DND-41 (cell line): Measurements from ENCODE around the gene SMIM10L1.

Experiments used
- ATAC-seq: fragments of 200-7000 bp; cut with Tn5 transposase; 3 replicates; pipeline ENCODE4 v1.9.1; 2021; ENCODE audit warnings: low read depth; ENCODE audit not compliant: insufficient read depth
- DNase-seq: peaks from one replicate; pipeline ENCODE4 v3.0.0-alpha.2; 2020
- H2AFZ ChIP-seq: 2 replicates; pipeline ENCODE4 v1.6.0; 2012; ENCODE audit warnings: low read depth, low read length
- H3K27ac ChIP-seq: 2 replicates; pipeline ENCODE4 v1.5.1; 2012; ENCODE audit warnings: low read length, inconsistent platforms
- H3K27me3 ChIP-seq: fragments of 200-600 bp; sonication (generic); 2 replicates; pipeline ENCODE4 v1.6.0; 2012; ENCODE audit warnings: low read length, mild to moderate bottlenecking, inconsistent platforms; ENCODE audit not compliant: insufficient read depth, poor library complexity
- H3K36me3 ChIP-seq: 2 replicates; pipeline ENCODE4 v1.5.1; 2012; ENCODE audit warnings: low read length, inconsistent platforms; ENCODE audit not compliant: insufficient read depth
- H3K4me1 ChIP-seq: 2 replicates; pipeline ENCODE4 v1.5.1; 2012; ENCODE audit warnings: mild to moderate bottlenecking, low read length; ENCODE audit not compliant: insufficient read depth
- H3K4me2 ChIP-seq: 2 replicates; pipeline ENCODE4 v1.6.0; 2012; ENCODE audit warnings: mild to moderate bottlenecking, moderate library complexity, low read length, inconsistent platforms; ENCODE audit not compliant: insufficient read depth
- H3K4me3 ChIP-seq, 2 experiments: fragments of 200-600 bp in 1 of 2; shearing (Covaris generic) in 1 of 2; 2 replicates each; pipeline ENCODE4 v1.5.1; 2012 to 2016; ENCODE audit warnings: inconsistent platforms in 2 of 2, low read length in 2 of 2, mild to moderate bottlenecking in 2 of 2, low read depth in 1 of 2, moderate library complexity in 1 of 2
- H3K79me2 ChIP-seq: 2 replicates; pipeline ENCODE4 v1.6.0; 2012; ENCODE audit warnings: low read length, inconsistent platforms; ENCODE audit not compliant: insufficient read depth
- H3K9ac ChIP-seq: 2 replicates; pipeline ENCODE4 v1.6.0; 2012; ENCODE audit warnings: low read depth, mild to moderate bottlenecking, inconsistent platforms, low read length, moderate library complexity
- H3K9me3 ChIP-seq: 2 replicates; pipeline ENCODE4 v1.5.1; 2012; ENCODE audit warnings: low read length, moderate library complexity, mild to moderate bottlenecking, inconsistent platforms; ENCODE audit not compliant: insufficient read depth, severe bottlenecking
- H4K20me1 ChIP-seq: 2 replicates; pipeline ENCODE4 v1.6.0; 2012; ENCODE audit warnings: low read length; ENCODE audit not compliant: insufficient read depth
- EZH2 ChIP-seq: IDR thresholded peaks from 3 replicates; pipeline ENCODE4 v1.6.1; 2012; ENCODE audit warnings: borderline replicate concordance, low read depth, mild to moderate bottlenecking, moderate library complexity, low read length, inconsistent platforms; ENCODE audit not compliant: severe bottlenecking
- TF ChIP-seq, protein P1 (sequence below): IDR thresholded peaks from 2 replicates; pipeline ENCODE4 v1.5.1; 2012; ENCODE audit warnings: borderline replicate concordance, low read length, moderate library complexity, mild to moderate bottlenecking; ENCODE audit not compliant: poor library complexity, severe bottlenecking; ENCODE audit errors: extremely low read depth

Gene SMIM10L1

DNA sequence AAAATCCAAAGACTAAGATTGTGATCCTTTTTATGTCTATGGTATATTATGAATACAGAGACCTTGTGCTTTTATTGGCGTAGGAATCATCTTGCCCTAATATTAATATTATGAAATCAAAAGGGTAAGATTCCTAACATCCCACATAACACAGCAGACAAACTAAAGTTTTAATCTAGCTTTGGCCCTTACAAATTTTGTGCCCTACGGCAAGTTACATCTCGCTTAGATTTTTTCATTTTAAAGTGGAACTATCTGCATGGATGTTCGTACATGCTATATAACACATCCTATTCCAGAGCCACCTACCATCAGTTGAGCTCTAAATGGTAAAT is 217 bp upstream of the SMIM10L1 start:
- H3K4me2 ChIP-seq: peak overlapping the region; percentile 77
- TF ChIP-seq, protein P1, sequence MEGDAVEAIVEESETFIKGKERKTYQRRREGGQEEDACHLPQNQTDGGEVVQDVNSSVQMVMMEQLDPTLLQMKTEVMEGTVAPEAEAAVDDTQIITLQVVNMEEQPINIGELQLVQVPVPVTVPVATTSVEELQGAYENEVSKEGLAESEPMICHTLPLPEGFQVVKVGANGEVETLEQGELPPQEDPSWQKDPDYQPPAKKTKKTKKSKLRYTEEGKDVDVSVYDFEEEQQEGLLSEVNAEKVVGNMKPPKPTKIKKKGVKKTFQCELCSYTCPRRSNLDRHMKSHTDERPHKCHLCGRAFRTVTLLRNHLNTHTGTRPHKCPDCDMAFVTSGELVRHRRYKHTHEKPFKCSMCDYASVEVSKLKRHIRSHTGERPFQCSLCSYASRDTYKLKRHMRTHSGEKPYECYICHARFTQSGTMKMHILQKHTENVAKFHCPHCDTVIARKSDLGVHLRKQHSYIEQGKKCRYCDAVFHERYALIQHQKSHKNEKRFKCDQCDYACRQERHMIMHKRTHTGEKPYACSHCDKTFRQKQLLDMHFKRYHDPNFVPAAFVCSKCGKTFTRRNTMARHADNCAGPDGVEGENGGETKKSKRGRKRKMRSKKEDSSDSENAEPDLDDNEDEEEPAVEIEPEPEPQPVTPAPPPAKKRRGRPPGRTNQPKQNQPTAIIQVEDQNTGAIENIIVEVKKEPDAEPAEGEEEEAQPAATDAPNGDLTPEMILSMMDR: no peak
- TF ChIP-seq EZH2: no peak
- H3K79me2 ChIP-seq: peaks cover 92% of the 10 kb centered on the region
- H3K27ac ChIP-seq: peak overlapping the region; percentile 96
- H3K36me3 ChIP-seq: peaks cover 50% of the 10 kb centered on the region
- H2AFZ ChIP-seq: peak overlapping the region; percentile 89
- peak overlapping the region; percentile 55 to 73 for H3K4me3 ChIP-seq
- no peak for DNase-seq
- H3K27me3 ChIP-seq: no peaks in the 10 kb centered on the region
- ATAC-seq: no peak
- H4K20me1 ChIP-seq: peaks cover 38% of the 10 kb centered on the region
- H3K9me3 ChIP-seq: no peaks in the 10 kb centered on the region
- H3K4me1 ChIP-seq: peaks cover 51% of the 10 kb centered on the region
- peak overlapping the region; percentile 82 for H3K9ac ChIP-seq

DNA sequence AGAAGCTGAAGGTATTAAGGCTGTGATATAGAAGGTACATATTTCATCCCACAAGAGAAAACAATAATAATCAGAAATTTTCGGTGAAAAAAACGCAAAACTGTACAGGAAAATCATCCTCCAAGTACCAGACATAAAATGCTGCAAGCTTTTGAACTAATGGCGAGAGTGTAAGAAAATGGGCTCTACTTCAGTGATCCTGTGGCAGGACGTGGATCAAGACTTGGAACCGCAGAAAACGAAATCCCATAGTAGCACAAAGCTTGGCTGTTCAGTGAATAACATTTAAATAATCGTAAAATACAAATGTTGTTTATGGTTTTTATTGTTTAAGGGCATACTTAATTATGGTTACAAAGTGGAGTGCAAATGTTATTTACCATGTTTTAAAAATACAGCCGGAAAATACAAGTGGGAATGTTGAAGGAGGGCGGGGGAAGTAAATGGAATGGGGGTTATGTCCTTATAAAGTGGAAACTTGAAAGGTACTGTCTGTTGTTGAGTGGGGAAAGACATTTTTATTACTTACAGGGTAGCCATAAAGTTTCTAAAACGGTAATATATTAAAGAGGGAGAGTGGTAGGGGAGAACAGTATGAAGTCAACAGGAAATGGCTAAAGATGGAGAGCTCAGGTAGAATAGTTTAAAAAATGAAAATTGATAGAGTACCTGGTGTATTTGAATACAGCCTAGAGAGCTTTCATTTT is 1.1 kb downstream of the SMIM10L1 start:
- Histone ChIP-seq H4K20me1 (peaks cover 25% of the 10 kb centered on the region), H3K4me3 (peak overlapping the region; percentile 55 to 73), H3K9me3 (no peaks in the 10 kb centered on the region), H3K4me2 (peak overlapping the region; percentile 77), H3K9ac (peak overlapping the region; percentile 82), H3K4me1 (peaks cover 47% of the 10 kb centered on the region), H3K79me2 (peaks cover 78% of the 10 kb centered on the region), H3K27ac (peak overlapping the region; percentile 96), H3K36me3 (peaks cover 37% of the 10 kb centered on the region), H3K27me3 (no peaks in the 10 kb centered on the region), H2AFZ (peak overlapping the region; percentile 89)
- TF ChIP-seq EZH2: no peak
- TF ChIP-seq, protein P1: no peak
- DNase-seq (no peak), ATAC-seq (no peak)

- H3K27me3 ChIP-seq: no peaks in the 10 kb centered on the region
- H3K36me3 ChIP-seq: peaks cover 28% of the 10 kb centered on the region
- peaks cover 21% of the 10 kb centered on the region for H4K20me1 ChIP-seq
- H3K4me1 ChIP-seq: peaks cover 37% of the 10 kb centered on the region
- H3K79me2 ChIP-seq: peaks cover 61% of the 10 kb centered on the region
- H3K27ac ChIP-seq: no peak overlapping the region
- H3K9ac ChIP-seq: no peak overlapping the region
- no peak overlapping the region for H3K4me3 ChIP-seq
- no peak overlapping the region for H2AFZ ChIP-seq
- TF ChIP-seq EZH2: no peak
- TF ChIP-seq, protein P1: no peak
- no peak for ATAC-seq
- no peak overlapping the region; the same call in 1 of the 2 replicates for H3K4me2 ChIP-seq
- no peak for DNase-seq
- no peaks in the 10 kb centered on the region for H3K9me3 ChIP-seq
These were observed 3.0 kb downstream of the SMIM10L1 start for GRCh38 chr12:11174022-11174421.
